HepG2 (cell line): ENCODE data around the gene LHX5. TPM values are rescaled to one million over a fixed set of nuclear protein-coding genes. Genes with fewer than 3 reads are reported as not detected.
A peak's percentile ranks its signal among the peaks of the same experiment; 100 is the strongest.

Source experiments
- ATAC-seq: fragments of 200-7000 bp; cut with Tn5 transposase; 3 replicates; pipeline ENCODE4 v1.9.1; 2020; ENCODE audit warnings: mild to moderate bottlenecking, moderate library complexity
- BruUV-seq: library from RNA; stranded (reverse); fragments of 400-500 nt; replicated peaks from 2 replicates; lab custom pipeline; 2021; lab: Mats Ljungman, UMichigan
- CTCF ChIA-PET: fragments of 300-600 bp; formaldehyde crosslinking; extraction: SDS; loops from one replicate; lab custom pipeline; 2021; ENCODE audit warnings: low total read pairs, inconsistent platforms, low intra/inter-chr PET ratio; lab: Yijun Ruan, JAX
- POLR2A ChIA-PET: fragments of 350-600 bp; sonication (Branson Sonifier 250); formaldehyde crosslinking; loops from one replicate; lab custom pipeline; 2020; ENCODE audit warnings: antibody characterized with exemption, inconsistent platforms; lab: Yijun Ruan, JAX
- DNase-seq: peaks from one replicate; pipeline ENCODE4 v3.0.0-alpha.2; 2015; ENCODE audit warnings: low spot score
- FAIRE-seq: peaks from 3 replicates; lab custom pipeline; 2011; peaks lifted over from hg19 to GRCh38; lab: Jason Lieb, UNC
- H2AFZ ChIP-seq: one replicate; pipeline ENCODE4 v1.6.1; 2011; ENCODE audit warnings: low read length, inconsistent platforms
- H3K27ac ChIP-seq: fragments of 300-600 bp; 3 replicates; pipeline ENCODE4 v1.8.0; 2011; ENCODE audit warnings: mixed run types, mild to moderate bottlenecking, mixed read lengths, low read length, inconsistent platforms; ENCODE audit not compliant: insufficient read depth; ENCODE audit errors: extremely low read length
- H3K27me3 ChIP-seq, 2 experiments: fragments of 200-600 bp in 1 of 2; 2 replicates in 1 of 2; 3 replicates in 1 of 2; pipeline versions ENCODE4 v1.6.0 to v1.8.0; 2011; ENCODE audit warnings: low read length in 2 of 2, mild to moderate bottlenecking in 2 of 2, moderate library complexity in 2 of 2, inconsistent platforms in 1 of 2; ENCODE audit not compliant: insufficient read depth in 2 of 2, control insufficient read depth in 1 of 2
- H3K36me3 ChIP-seq, 2 experiments: fragments of 200-600 bp in 1 of 2; replicated peaks in 1 of 2; 2 replicates in 1 of 2; 3 replicates in 1 of 2; pipeline versions ENCODE4 v1.5.1 to v1.8.0; 2011; ENCODE audit warnings: low read length in 2 of 2, inconsistent platforms in 1 of 2; ENCODE audit not compliant: insufficient read depth in 2 of 2, control insufficient read depth in 1 of 2
- H3K4me1 ChIP-seq: 2 replicates; pipeline ENCODE4 v1.5.1; 2012; ENCODE audit warnings: low read length, inconsistent platforms; ENCODE audit not compliant: insufficient read depth
- H3K4me2 ChIP-seq: 2 replicates; pipeline ENCODE4 v1.6.0; 2011; ENCODE audit warnings: low read depth, low read length, inconsistent platforms
- H3K4me3 ChIP-seq, 3 experiments: fragments of 200-600 bp in 1 of 3; sonication (generic), shearing (Covaris generic) in 1 of 3; replicated peaks in 1 of 3; 2 replicates each; pipeline ENCODE4 v1.5.1; 2011 to 2016; ENCODE audit warnings: low read length in 3 of 3, inconsistent platforms in 2 of 3, low read depth in 2 of 3, mild to moderate bottlenecking in 2 of 3, control low read depth in 1 of 3, mixed read lengths in 1 of 3; ENCODE audit not compliant: insufficient read depth in 1 of 3
- H3K79me2 ChIP-seq: one replicate; pipeline ENCODE4 v1.6.1; 2011; ENCODE audit warnings: low read length, inconsistent platforms; ENCODE audit not compliant: insufficient read depth
- H3K9ac ChIP-seq: 2 replicates; pipeline ENCODE4 v1.6.0; 2011; ENCODE audit warnings: mild to moderate bottlenecking, low read depth, low read length, inconsistent platforms; ENCODE audit not compliant: insufficient read depth
- H3K9me3 ChIP-seq: 2 replicates; pipeline ENCODE4 v1.5.1; 2012; ENCODE audit warnings: mild to moderate bottlenecking, low read length
- H4K20me1 ChIP-seq: 2 replicates; pipeline ENCODE4 v1.6.0; 2011; ENCODE audit warnings: inconsistent platforms, mild to moderate bottlenecking, low read length, moderate library complexity; ENCODE audit not compliant: insufficient read depth
- ELF1 ChIP-seq: sonication (generic); formaldehyde crosslinking; IDR thresholded peaks from 2 replicates; pipeline ENCODE4 v1.4.0; 2020; ENCODE audit warnings: missing genetic modification reagents
- HNRNPK ChIP-seq: fragments of 200-400 bp; formaldehyde crosslinking; IDR thresholded peaks from 2 replicates; pipeline ENCODE4 v1.6.1; 2018; ENCODE audit warnings: low read length, low read depth, moderate library complexity, mild to moderate bottlenecking; ENCODE audit not compliant: poor library complexity, severe bottlenecking
- MEIS1 ChIP-seq: sonication (generic); formaldehyde crosslinking; IDR thresholded peaks from 2 replicates; pipeline ENCODE4 v1.9.0; 2021; ENCODE audit warnings: mild to moderate bottlenecking, missing genetic modification reagents, moderate library complexity, borderline replicate concordance
- MIXL1 ChIP-seq: IDR thresholded peaks from 2 replicates; pipeline ENCODE4 v1.6.1; 2016
- SP1 ChIP-seq, 2 experiments: fragments of 450-650 bp in 1 of 2; sonication (generic) in 1 of 2; formaldehyde crosslinking in 1 of 2; IDR thresholded peaks; 2 replicates each; pipeline versions ENCODE4 v1.4.0 to v1.6.1; 2016 to 2020; ENCODE audit warnings: missing genetic modification reagents in 1 of 2
- ZBTB21 ChIP-seq: sonication (generic); formaldehyde crosslinking; IDR thresholded peaks from 2 replicates; pipeline ENCODE4 v1.4.0; 2020; ENCODE audit warnings: missing genetic modification reagents
- ZMYM4 ChIP-seq: sonication (generic); formaldehyde crosslinking; IDR thresholded peaks from 2 replicates; pipeline ENCODE4 v1.8.1; 2023; ENCODE audit warnings: mild to moderate bottlenecking, missing genetic modification reagents
- ZNF496 ChIP-seq: sonication (generic); formaldehyde crosslinking; IDR thresholded peaks from 2 replicates; pipeline ENCODE4 v1.8.1; 2023; ENCODE audit warnings: mild to moderate bottlenecking, moderate library complexity, missing genetic modification reagents; ENCODE audit not compliant: insufficient replicate concordance
- ZNF562 ChIP-seq: sonication (generic); formaldehyde crosslinking; IDR thresholded peaks from 2 replicates; pipeline ENCODE4 v1.8.0; 2022; ENCODE audit warnings: missing genetic modification reagents, borderline replicate concordance
- ZNF83 ChIP-seq: sonication (generic); formaldehyde crosslinking; IDR thresholded peaks from 2 replicates; pipeline ENCODE4 v1.4.0; 2020; ENCODE audit warnings: missing genetic modification reagents, mild to moderate bottlenecking, borderline replicate concordance
- WGBS: methylation state at CpG from one replicate; pipeline ENCODE4 v1.1.6; 2017; ENCODE audit warnings: low lambda C conversion rate; 5-methylcytosine and 5-hydroxymethylcytosine counted together
- in situ Hi-C: cut with HindIII; loops from 2 replicates; pipeline ENCODE4 v1.10.0; 2017; ENCODE audit warnings: low pct_unique_long_range_greater_than_20kb; ENCODE audit not compliant: extremely low pct_ligation_motif_present
- intact Hi-C: fragments of 100-400 bp; cut with micrococcal nuclease; formaldehyde crosslinking; loops from one replicate; pipeline ENCODE4 v1.10.0; 2022; ENCODE audit not compliant: unreplicated experiment
- polyA plus RNA-seq, 8 experiments: library from polyadenylated mRNA; depleted of rRNA in 3 of 8; stranded (reverse) in 7 of 8; unstranded in 1 of 8; fragments of >200 nt; fragmentation: Illumina TruSeq in 4 of 8; extraction: Trizol in 4 of 8; gene quantifications; 2 replicates each; pipeline versions ENCODE4 v1.2.1 to v1.2.3, GENCODE V29; 2011 to 2016; ENCODE audit warnings: low read depth in 4 of 8, missing spikeins in 1 of 8, mixed read lengths in 1 of 8; ENCODE audit not compliant: insufficient read depth in 1 of 8
- total RNA-seq, 5 experiments: library from RNA; depleted of rRNA; stranded (reverse); fragments of >200 nt; fragmentation: Illumina TruSeq; extraction: Trizol; gene quantifications; 2 replicates each; pipeline ENCODE4 v1.2.3, GENCODE V29; 2016; ENCODE audit warnings: low read depth in 1 of 5
- TF ChIP-seq, protein P1 (sequence below): sonication (generic); formaldehyde crosslinking; IDR thresholded peaks from 2 replicates; pipeline ENCODE4 v1.9.0; 2021; ENCODE audit warnings: missing genetic modification reagents, borderline replicate concordance
- TF ChIP-seq, protein P2 (sequence below): sonication (generic); formaldehyde crosslinking; IDR thresholded peaks from 2 replicates; pipeline ENCODE4 v1.8.0; 2022; ENCODE audit warnings: missing genetic modification reagents, mild to moderate bottlenecking, moderate library complexity, borderline replicate concordance
- TF ChIP-seq, protein P3 (sequence below): sonication (generic); formaldehyde crosslinking; IDR thresholded peaks from 2 replicates; pipeline ENCODE4 v1.5.1; 2020; ENCODE audit warnings: mild to moderate bottlenecking, missing genetic modification reagents, moderate library complexity
- TF ChIP-seq, protein P4 (sequence below): sonication (generic); formaldehyde crosslinking; IDR thresholded peaks from 2 replicates; pipeline ENCODE4 v1.4.0; 2020; ENCODE audit warnings: missing genetic modification reagents, low read depth, mild to moderate bottlenecking, borderline replicate concordance

LHX5 gene
- total and polyA plus RNA-seq, 2 of the 13 experiments (the other 11 are each of a cell fraction or from before 2014, with no cell fraction given), result not detected

DNA sequence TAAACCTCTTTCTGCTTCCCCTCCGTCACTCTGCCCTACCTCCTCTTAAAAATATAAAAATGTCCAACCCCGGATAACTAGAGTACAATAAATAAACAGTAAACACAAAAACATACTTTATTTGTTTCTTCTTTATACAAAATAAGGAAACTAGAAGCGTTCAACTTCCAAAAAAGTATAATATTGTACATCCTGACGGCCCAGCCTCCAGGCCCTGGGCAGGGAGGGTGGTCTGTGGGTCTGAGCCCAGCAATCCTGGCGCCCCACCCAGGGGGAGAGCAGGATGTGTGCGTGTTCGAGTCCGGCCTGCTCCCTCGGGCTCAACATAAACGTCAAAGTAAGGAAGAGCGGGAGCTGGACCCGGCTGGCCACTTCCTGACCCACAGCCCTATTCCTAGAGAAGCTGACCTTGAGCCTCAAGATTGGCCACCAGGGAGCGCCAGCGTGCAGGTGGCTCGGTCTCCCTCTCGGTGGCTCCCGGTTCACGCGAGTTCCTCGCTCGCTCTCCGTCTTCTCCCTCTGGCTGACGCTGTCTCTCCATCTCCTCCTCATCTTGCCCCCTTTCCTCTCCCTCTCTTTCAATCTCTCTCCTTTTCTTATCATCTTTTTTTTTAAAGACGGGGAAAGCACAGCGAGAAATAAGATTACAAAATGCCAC lies 9.4 kb downstream of the LHX5 start:
- no TSS peak for BruUV-seq
- DNase-seq (peak; percentile 44), ATAC-seq (peak; percentile 81), FAIRE-seq (peak; percentile 70)
- H3K9ac ChIP-seq, result no peak overlapping the region
- WGBS, result 9% methylated on average over 24 of the region's 25 CpGs
- in situ Hi-C loops, result loop anchor here (5.0 to 10.0 kb wide), 2 partner anchors 363 to 450 kb away; no protein-coding TSS in a partner anchor
- no peaks in the 10 kb centered on the region for H3K4me1 ChIP-seq
- no peak overlapping the region for H2AFZ ChIP-seq
- ChIA-PET CTCF (interaction anchor here (2.5 kb wide), 1 partner anchor 450 kb away, joined by 18 read pairs; no protein-coding TSS in a partner anchor), POLR2A (no interaction called here)
- intact Hi-C loops, result loop anchor here (1.0 kb wide), 1 partner anchor 450 kb away; no protein-coding TSS in a partner anchor
- no peaks in the 10 kb centered on the region for H3K9me3 ChIP-seq
- H3K4me2 ChIP-seq, result peak overlapping the region; percentile 37
- H3K4me3 ChIP-seq, result peak overlapping the region in 1 of 3 experiments; percentile 7; a peak in 1 of 6 replicates
- peaks cover 11 to 45% of the 10 kb centered on the region in 2 experiments for H3K27me3 ChIP-seq
- no peaks in the 10 kb centered on the region for H3K36me3 ChIP-seq
- no peaks in the 10 kb centered on the region for H3K79me2 ChIP-seq
- no peaks in the 10 kb centered on the region for H4K20me1 ChIP-seq
- no peak overlapping the region for H3K27ac ChIP-seq
- TF ChIP-seq MEIS1 (CRISPR knock-in tag) (no peak), ZMYM4 (CRISPR knock-in tag) (no peak), ZBTB21 (CRISPR knock-in tag) (no peak), ZNF83 (CRISPR knock-in tag) (no peak), SP1 (IDR thresholded peaks at IDR 0.05) (no peak), SP1 (CRISPR knock-in tag; IDR thresholded peaks at IDR 0.05) (no peak), HNRNPK (no peak), ELF1 (CRISPR knock-in tag) (peak; percentile 64), MIXL1 (CRISPR knock-in tag) (no peak), ZNF562 (CRISPR knock-in tag) (no peak), ZNF496 (no peak)
- TF ChIP-seq, protein P1, sequence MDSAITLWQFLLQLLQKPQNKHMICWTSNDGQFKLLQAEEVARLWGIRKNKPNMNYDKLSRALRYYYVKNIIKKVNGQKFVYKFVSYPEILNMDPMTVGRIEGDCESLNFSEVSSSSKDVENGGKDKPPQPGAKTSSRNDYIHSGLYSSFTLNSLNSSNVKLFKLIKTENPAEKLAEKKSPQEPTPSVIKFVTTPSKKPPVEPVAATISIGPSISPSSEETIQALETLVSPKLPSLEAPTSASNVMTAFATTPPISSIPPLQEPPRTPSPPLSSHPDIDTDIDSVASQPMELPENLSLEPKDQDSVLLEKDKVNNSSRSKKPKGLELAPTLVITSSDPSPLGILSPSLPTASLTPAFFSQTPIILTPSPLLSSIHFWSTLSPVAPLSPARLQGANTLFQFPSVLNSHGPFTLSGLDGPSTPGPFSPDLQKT (CRISPR knock-in tag), result no peak
- TF ChIP-seq, protein P2, sequence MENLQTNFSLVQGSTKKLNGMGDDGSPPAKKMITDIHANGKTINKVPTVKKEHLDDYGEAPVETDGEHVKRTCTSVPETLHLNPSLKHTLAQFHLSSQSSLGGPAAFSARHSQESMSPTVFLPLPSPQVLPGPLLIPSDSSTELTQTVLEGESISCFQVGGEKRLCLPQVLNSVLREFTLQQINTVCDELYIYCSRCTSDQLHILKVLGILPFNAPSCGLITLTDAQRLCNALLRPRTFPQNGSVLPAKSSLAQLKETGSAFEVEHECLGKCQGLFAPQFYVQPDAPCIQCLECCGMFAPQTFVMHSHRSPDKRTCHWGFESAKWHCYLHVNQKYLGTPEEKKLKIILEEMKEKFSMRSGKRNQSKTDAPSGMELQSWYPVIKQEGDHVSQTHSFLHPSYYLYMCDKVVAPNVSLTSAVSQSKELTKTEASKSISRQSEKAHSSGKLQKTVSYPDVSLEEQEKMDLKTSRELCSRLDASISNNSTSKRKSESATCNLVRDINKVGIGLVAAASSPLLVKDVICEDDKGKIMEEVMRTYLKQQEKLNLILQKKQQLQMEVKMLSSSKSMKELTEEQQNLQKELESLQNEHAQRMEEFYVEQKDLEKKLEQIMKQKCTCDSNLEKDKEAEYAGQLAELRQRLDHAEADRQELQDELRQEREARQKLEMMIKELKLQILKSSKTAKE (CRISPR knock-in tag), result no peak
- TF ChIP-seq, protein P3, sequence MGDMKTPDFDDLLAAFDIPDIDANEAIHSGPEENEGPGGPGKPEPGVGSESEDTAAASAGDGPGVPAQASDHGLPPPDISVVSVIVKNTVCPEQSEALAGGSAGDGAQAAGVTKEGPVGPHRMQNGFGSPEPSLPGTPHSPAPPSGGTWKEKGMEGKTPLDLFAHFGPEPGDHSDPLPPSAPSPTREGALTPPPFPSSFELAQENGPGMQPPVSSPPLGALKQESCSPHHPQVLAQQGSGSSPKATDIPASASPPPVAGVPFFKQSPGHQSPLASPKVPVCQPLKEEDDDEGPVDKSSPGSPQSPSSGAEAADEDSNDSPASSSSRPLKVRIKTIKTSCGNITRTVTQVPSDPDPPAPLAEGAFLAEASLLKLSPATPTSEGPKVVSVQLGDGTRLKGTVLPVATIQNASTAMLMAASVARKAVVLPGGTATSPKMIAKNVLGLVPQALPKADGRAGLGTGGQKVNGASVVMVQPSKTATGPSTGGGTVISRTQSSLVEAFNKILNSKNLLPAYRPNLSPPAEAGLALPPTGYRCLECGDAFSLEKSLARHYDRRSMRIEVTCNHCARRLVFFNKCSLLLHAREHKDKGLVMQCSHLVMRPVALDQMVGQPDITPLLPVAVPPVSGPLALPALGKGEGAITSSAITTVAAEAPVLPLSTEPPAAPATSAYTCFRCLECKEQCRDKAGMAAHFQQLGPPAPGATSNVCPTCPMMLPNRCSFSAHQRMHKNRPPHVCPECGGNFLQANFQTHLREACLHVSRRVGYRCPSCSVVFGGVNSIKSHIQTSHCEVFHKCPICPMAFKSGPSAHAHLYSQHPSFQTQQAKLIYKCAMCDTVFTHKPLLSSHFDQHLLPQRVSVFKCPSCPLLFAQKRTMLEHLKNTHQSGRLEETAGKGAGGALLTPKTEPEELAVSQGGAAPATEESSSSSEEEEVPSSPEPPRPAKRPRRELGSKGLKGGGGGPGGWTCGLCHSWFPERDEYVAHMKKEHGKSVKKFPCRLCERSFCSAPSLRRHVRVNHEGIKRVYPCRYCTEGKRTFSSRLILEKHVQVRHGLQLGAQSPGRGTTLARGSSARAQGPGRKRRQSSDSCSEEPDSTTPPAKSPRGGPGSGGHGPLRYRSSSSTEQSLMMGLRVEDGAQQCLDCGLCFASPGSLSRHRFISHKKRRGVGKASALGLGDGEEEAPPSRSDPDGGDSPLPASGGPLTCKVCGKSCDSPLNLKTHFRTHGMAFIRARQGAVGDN (CRISPR knock-in tag), result peak; percentile 35
- TF ChIP-seq, protein P4, sequence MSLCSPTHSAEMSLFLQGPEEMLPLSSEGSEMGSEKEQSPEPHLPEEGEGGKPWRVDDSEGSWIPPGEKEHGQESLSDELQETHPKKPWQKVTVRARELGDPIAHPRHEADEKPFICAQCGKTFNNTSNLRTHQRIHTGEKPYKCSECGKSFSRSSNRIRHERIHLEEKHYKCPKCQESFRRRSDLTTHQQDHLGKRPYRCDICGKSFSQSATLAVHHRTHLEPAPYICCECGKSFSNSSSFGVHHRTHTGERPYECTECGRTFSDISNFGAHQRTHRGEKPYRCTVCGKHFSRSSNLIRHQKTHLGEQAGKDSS (CRISPR knock-in tag), result peak; percentile 55; the same call in 1 of the 2 replicates
